ENCODE measurements around the gene LOXL1. TPM values are rescaled to one million over a fixed set of nuclear protein-coding genes. Genes with fewer than 3 reads are reported as not detected.

LOXL1 gene
- total RNA-seq, 2 experiments from 2014 or later: 1.6 to 2.8 TPM

GRCh38 chr15:73884159-73884558 is 42.1 kb upstream of the LOXL1 start:
- Mint-ChIP-seq H3K4me1 (ENCODE audit: low read depth) (no peaks in the 10 kb centered on the region), H3K27me3 (peaks cover 7% of the 10 kb centered on the region), H3K36me3 (ENCODE audit: low read depth) (no peaks in the 10 kb centered on the region), H3K9me3 (no peaks in the 10 kb centered on the region), H3K27ac (no peak overlapping the region), H3K4me3 (no peak overlapping the region)
- ATAC-seq (no peak), DNase-seq (no peak)
- no peak for TF ChIP-seq CTCF (IDR thresholded peaks at IDR 0.05)
- ChIA-PET POLR2A (no interaction called here), CTCF (interaction anchor here (0.7 kb wide), 1 partner anchor 13 kb away, joined by 3 read pairs; no protein-coding TSS in a partner anchor)
- intact Hi-C loops (cut with micrococcal nuclease): no loop called here

DNA sequence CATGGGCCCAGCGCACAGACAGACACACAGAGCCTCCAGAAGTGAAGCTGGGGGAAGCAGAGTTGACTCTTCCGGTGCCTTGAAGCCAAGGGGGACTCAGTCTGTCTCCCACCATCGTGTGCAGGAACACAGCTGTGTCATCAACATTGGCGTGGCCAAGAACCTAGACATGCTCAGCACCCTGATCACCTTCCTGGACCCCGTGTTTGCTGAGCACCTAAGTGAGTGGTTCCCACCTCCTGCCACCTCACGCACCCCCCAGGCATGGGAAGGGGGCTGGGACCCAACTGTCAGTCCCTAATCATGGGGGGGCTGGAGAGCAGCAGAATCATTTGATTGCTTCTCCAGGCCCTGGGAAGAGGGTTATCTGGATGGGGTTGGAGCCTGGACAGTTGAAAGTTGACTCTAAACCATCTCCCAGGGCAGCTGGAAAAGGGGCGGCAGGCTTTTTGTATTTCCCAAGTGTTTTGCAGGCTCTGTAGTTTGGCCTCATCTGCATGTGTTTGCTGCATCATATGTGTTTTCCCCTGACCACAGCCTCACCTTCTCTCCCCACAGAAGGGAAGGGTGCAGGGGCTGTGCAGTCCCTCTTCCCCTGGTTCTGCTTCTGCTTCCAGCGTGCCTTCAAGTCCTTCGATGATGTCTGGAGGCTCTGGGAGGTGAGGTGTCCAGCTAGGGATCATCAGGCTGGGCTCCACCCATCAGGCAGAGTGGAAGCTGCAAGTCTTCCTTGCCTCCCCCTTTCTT is 40.1 kb upstream of the LOXL1 start:
- intact Hi-C loops (cut with micrococcal nuclease): no loop called here
- Mint-ChIP-seq H3K4me1 (ENCODE audit: low read depth) (no peaks in the 10 kb centered on the region), H3K4me3 (no peak overlapping the region), H3K27me3 (peaks cover 8% of the 10 kb centered on the region), H3K36me3 (ENCODE audit: low read depth) (no peaks in the 10 kb centered on the region), H3K9me3 (no peaks in the 10 kb centered on the region), H3K27ac (no peak overlapping the region)
- no peak for TF ChIP-seq CTCF (IDR thresholded peaks at IDR 0.05)
- ATAC-seq (no peak), DNase-seq (no peak)
- POLR2A ChIA-PET: no interaction called here
- CTCF ChIA-PET: interaction anchor here (4.1 kb wide), 1 partner anchor 12 kb away, joined by 15 read pairs; the partner anchor contains the start of gene TBC1D21

GRCh38 chr15:73886717-73887345 is 39.4 kb upstream of the LOXL1 start:
- H3K36me3 Mint-ChIP-seq (ENCODE audit: low read depth): no peaks in the 10 kb centered on the region
- H3K27me3 Mint-ChIP-seq: peaks cover 8% of the 10 kb centered on the region
- H3K4me1 Mint-ChIP-seq (ENCODE audit: low read depth): no peaks in the 10 kb centered on the region
- intact Hi-C loops (cut with micrococcal nuclease): no loop called here
- POLR2A ChIA-PET: no interaction called here
- ATAC-seq (no peak), DNase-seq (no peak)
- CTCF ChIA-PET: interaction anchor here (4.1 kb wide), 1 partner anchor 13 kb away, joined by 15 read pairs; the partner anchor contains the start of gene TBC1D21
- H3K4me3 Mint-ChIP-seq: no peak overlapping the region
- TF ChIP-seq CTCF (IDR thresholded peaks at IDR 0.05): no peak
- H3K9me3 Mint-ChIP-seq: no peaks in the 10 kb centered on the region
- H3K27ac Mint-ChIP-seq: no peak overlapping the region

- H3K36me3 Mint-ChIP-seq (ENCODE audit: low read depth): no peaks in the 10 kb centered on the region
- DNase-seq: no peak
These were observed 38.8 kb upstream of the LOXL1 start for GRCh38 chr15:73887481-73887880.

More at GRCh38 chr15:73887481-73887880, 38.8 kb upstream of the LOXL1 start:
- TF ChIP-seq CTCF (IDR thresholded peaks at IDR 0.05): no peak
- H3K27ac Mint-ChIP-seq: no peak overlapping the region
- no peak for ATAC-seq
- no peak overlapping the region for H3K4me3 Mint-ChIP-seq
- intact Hi-C loops (cut with micrococcal nuclease): no loop called here
- ChIA-PET POLR2A (no interaction called here), CTCF (interaction anchor here (1.1 to 4.1 kb wide), 2 partner anchors 13 to 77 kb away, joined by 3 to 15 read pairs; partner anchors contain the start of gene TBC1D21)
- peaks cover 3% of the 10 kb centered on the region for H3K27me3 Mint-ChIP-seq
- H3K9me3 Mint-ChIP-seq: no peaks in the 10 kb centered on the region
- no peaks in the 10 kb centered on the region for H3K4me1 Mint-ChIP-seq (ENCODE audit: low read depth)
